ENCODE measurements around the gene UST.

The UST gene

GRCh38 chr6:149065658-149066556, 319.1 kb downstream of the UST start:
- no peak for DNase-seq

- no peak for DNase-seq
Measured at GRCh38 chr6:149071997-149072396, 325.2 kb downstream of the UST start.

- DNase-seq: no peak
Measured at GRCh38 chr6:149074832-149075258, 328.0 kb downstream of the UST start.

- no peak for DNase-seq
Measured at GRCh38 chr6:149075616-149076354, 329.0 kb downstream of the UST start.

GRCh38 chr6:149076355-149076734, 329.5 kb downstream of the UST start:
- DNase-seq: no peak

- no peak for DNase-seq
Measured at GRCh38 chr6:149077208-149077607, 330.4 kb downstream of the UST start.

- no peak for DNase-seq
Measured at GRCh38 chr6:149078211-149078782, 331.5 kb downstream of the UST start.

GRCh38 chr6:149079456-149079855, 332.6 kb downstream of the UST start:
- DNase-seq: no peak

GRCh38 chr6:149079911-149080491, 333.2 kb downstream of the UST start:
- no peak for DNase-seq

- no peak for DNase-seq
Measured at GRCh38 chr6:149080511-149080910, 333.7 kb downstream of the UST start.

- no peak for DNase-seq
Measured at GRCh38 chr6:149081281-149081680, 334.5 kb downstream of the UST start.

- DNase-seq: peak; percentile 53
Measured at GRCh38 chr6:149082320-149082719, 335.5 kb downstream of the UST start.

GRCh38 chr6:149084026-149084425, 337.2 kb downstream of the UST start:
- DNase-seq: no peak

- DNase-seq: no peak
Measured at GRCh38 chr6:149084808-149085556, 338.2 kb downstream of the UST start.

- DNase-seq: no peak
Measured at GRCh38 chr6:149085557-149085938, 338.7 kb downstream of the UST start.

GRCh38 chr6:149086363-149086762, 339.5 kb downstream of the UST start:
- DNase-seq: no peak

GRCh38 chr6:149087898-149088297, 341.1 kb downstream of the UST start:
- DNase-seq: no peak

GRCh38 chr6:149088361-149088760, 341.5 kb downstream of the UST start:
- no peak for DNase-seq

- DNase-seq: no peak
Measured at GRCh38 chr6:149089510-149089909, 342.7 kb downstream of the UST start.

GRCh38 chr6:149090937-149091336, 344.1 kb downstream of the UST start:
- no peak for DNase-seq

- no peak for DNase-seq
Measured at GRCh38 chr6:149093643-149094042, 346.8 kb downstream of the UST start.

GRCh38 chr6:149094156-149094555, 347.3 kb downstream of the UST start:
- no peak for DNase-seq

GRCh38 chr6:149094934-149095351, 348.1 kb downstream of the UST start:
- DNase-seq: no peak
